HepG2 (cell line): Measurements from ENCODE around the gene FKBP9. TPM values are rescaled to one million over a fixed set of nuclear protein-coding genes. Genes with fewer than 3 reads are reported as not detected.
A peak's percentile ranks its signal among the peaks of the same experiment; 100 is the strongest.

ENCODE experiments used
- ATAC-seq: fragments of 200-7000 bp; cut with Tn5 transposase; 3 replicates; pipeline ENCODE4 v1.9.1; 2020; ENCODE audit warnings: mild to moderate bottlenecking, moderate library complexity
- BruUV-seq: library from RNA; stranded (reverse); fragments of 400-500 nt; replicated peaks from 2 replicates; lab custom pipeline; 2021; lab: Mats Ljungman, UMichigan
- CTCF ChIA-PET: fragments of 300-600 bp; formaldehyde crosslinking; extraction: SDS; loops from one replicate; lab custom pipeline; 2021; ENCODE audit warnings: low total read pairs, inconsistent platforms, low intra/inter-chr PET ratio; lab: Yijun Ruan, JAX
- POLR2A ChIA-PET: fragments of 350-600 bp; sonication (Branson Sonifier 250); formaldehyde crosslinking; loops from one replicate; lab custom pipeline; 2020; ENCODE audit warnings: antibody characterized with exemption, inconsistent platforms; lab: Yijun Ruan, JAX
- DNase-seq: peaks from one replicate; pipeline ENCODE4 v3.0.0-alpha.2; 2015; ENCODE audit warnings: low spot score
- FAIRE-seq: peaks from 3 replicates; lab custom pipeline; 2011; peaks lifted over from hg19 to GRCh38; lab: Jason Lieb, UNC
- H2AFZ ChIP-seq: one replicate; pipeline ENCODE4 v1.6.1; 2011; ENCODE audit warnings: low read length, inconsistent platforms
- H3K27ac ChIP-seq: fragments of 300-600 bp; 3 replicates; pipeline ENCODE4 v1.8.0; 2011; ENCODE audit warnings: mixed run types, mild to moderate bottlenecking, mixed read lengths, low read length, inconsistent platforms; ENCODE audit not compliant: insufficient read depth; ENCODE audit errors: extremely low read length
- H3K27me3 ChIP-seq, 2 experiments: fragments of 200-600 bp in 1 of 2; 2 replicates in 1 of 2; 3 replicates in 1 of 2; pipeline versions ENCODE4 v1.6.0 to v1.8.0; 2011; ENCODE audit warnings: low read length in 2 of 2, mild to moderate bottlenecking in 2 of 2, moderate library complexity in 2 of 2, inconsistent platforms in 1 of 2; ENCODE audit not compliant: insufficient read depth in 2 of 2, control insufficient read depth in 1 of 2
- H3K36me3 ChIP-seq, 2 experiments: fragments of 200-600 bp in 1 of 2; replicated peaks in 1 of 2; 2 replicates in 1 of 2; 3 replicates in 1 of 2; pipeline versions ENCODE4 v1.5.1 to v1.8.0; 2011; ENCODE audit warnings: low read length in 2 of 2, inconsistent platforms in 1 of 2; ENCODE audit not compliant: insufficient read depth in 2 of 2, control insufficient read depth in 1 of 2
- H3K4me1 ChIP-seq: 2 replicates; pipeline ENCODE4 v1.5.1; 2012; ENCODE audit warnings: low read length, inconsistent platforms; ENCODE audit not compliant: insufficient read depth
- H3K4me2 ChIP-seq: 2 replicates; pipeline ENCODE4 v1.6.0; 2011; ENCODE audit warnings: low read depth, low read length, inconsistent platforms
- H3K4me3 ChIP-seq, 3 experiments: fragments of 200-600 bp in 1 of 3; sonication (generic), shearing (Covaris generic) in 1 of 3; replicated peaks in 1 of 3; 2 replicates each; pipeline ENCODE4 v1.5.1; 2011 to 2016; ENCODE audit warnings: low read length in 3 of 3, inconsistent platforms in 2 of 3, low read depth in 2 of 3, mild to moderate bottlenecking in 2 of 3, control low read depth in 1 of 3, mixed read lengths in 1 of 3; ENCODE audit not compliant: insufficient read depth in 1 of 3
- H3K79me2 ChIP-seq: one replicate; pipeline ENCODE4 v1.6.1; 2011; ENCODE audit warnings: low read length, inconsistent platforms; ENCODE audit not compliant: insufficient read depth
- H3K9ac ChIP-seq: 2 replicates; pipeline ENCODE4 v1.6.0; 2011; ENCODE audit warnings: mild to moderate bottlenecking, low read depth, low read length, inconsistent platforms; ENCODE audit not compliant: insufficient read depth
- H3K9me3 ChIP-seq: 2 replicates; pipeline ENCODE4 v1.5.1; 2012; ENCODE audit warnings: mild to moderate bottlenecking, low read length
- H4K20me1 ChIP-seq: 2 replicates; pipeline ENCODE4 v1.6.0; 2011; ENCODE audit warnings: inconsistent platforms, mild to moderate bottlenecking, low read length, moderate library complexity; ENCODE audit not compliant: insufficient read depth
- ARID2 ChIP-seq: sonication (generic); formaldehyde crosslinking; IDR thresholded peaks from 2 replicates; pipeline ENCODE4 v1.8.1; 2022; ENCODE audit warnings: mild to moderate bottlenecking, missing genetic modification reagents, borderline replicate concordance
- EP300 ChIP-seq, 3 experiments: sonication (generic) in 1 of 3; formaldehyde crosslinking in 1 of 3; IDR thresholded peaks; 2 replicates each; pipeline versions ENCODE4 v1.5.1 to v1.6.1; 2011 to 2020; ENCODE audit warnings: low read depth in 2 of 3, low read length in 2 of 3, borderline replicate concordance in 1 of 3, improper control_type of control experiment in 1 of 3, mild to moderate bottlenecking in 1 of 3, missing genetic modification reagents in 1 of 3, moderate library complexity in 1 of 3
- FOXP4 ChIP-seq: sonication (generic); formaldehyde crosslinking; IDR thresholded peaks from 2 replicates; pipeline ENCODE4 v1.4.0; 2020; ENCODE audit warnings: missing genetic modification reagents
- GATAD2A ChIP-seq: IDR thresholded peaks from 2 replicates; pipeline ENCODE4 v1.6.1; 2016
- HDAC2 ChIP-seq: sonication (generic); formaldehyde crosslinking; IDR thresholded peaks from 2 replicates; pipeline ENCODE4 v1.4.0; 2020; ENCODE audit warnings: missing genetic modification reagents
- KDM5A ChIP-seq: fragments of 200-600 bp; sonication (generic); IDR thresholded peaks from 2 replicates; pipeline ENCODE4 v1.7.0; 2018; ENCODE audit warnings: antibody characterized with exemption, mild to moderate bottlenecking, low read length, borderline replicate concordance
- KLF16 ChIP-seq, 2 experiments: sonication (generic) in 1 of 2; formaldehyde crosslinking in 1 of 2; IDR thresholded peaks; 2 replicates each; pipeline versions ENCODE4 v1.6.1 to v1.8.0; 2016 to 2023; ENCODE audit warnings: missing genetic modification reagents in 2 of 2, missing compliant biosample characterization in 1 of 2
- NCOR1 ChIP-seq: fragments of 200-600 bp; sonication (generic); IDR thresholded peaks from 2 replicates; pipeline ENCODE4 v1.7.0; 2017; ENCODE audit warnings: antibody characterized with exemption, low read length, borderline replicate concordance
- SRF ChIP-seq: IDR thresholded peaks from 2 replicates; pipeline ENCODE4 v1.6.1; 2011; ENCODE audit warnings: mild to moderate bottlenecking, low read depth, low read length, moderate library complexity
- TERF1 ChIP-seq: sonication (generic); formaldehyde crosslinking; IDR thresholded peaks from 2 replicates; pipeline ENCODE4 v1.8.0; 2022; ENCODE audit warnings: mild to moderate bottlenecking, missing genetic modification reagents, moderate library complexity
- YY1 ChIP-seq: IDR thresholded peaks from 2 replicates; pipeline ENCODE4 v1.6.1; 2011; ENCODE audit warnings: low read length, low read depth, moderate library complexity, mild to moderate bottlenecking; ENCODE audit not compliant: insufficient read depth, insufficient replicate concordance
- ZBTB33 ChIP-seq: sonication (generic); formaldehyde crosslinking; IDR thresholded peaks from 2 replicates; pipeline ENCODE4 v1.4.0; 2020; ENCODE audit warnings: missing genetic modification reagents
- ZNF274 ChIP-seq: sonication (generic); formaldehyde crosslinking; IDR thresholded peaks from 2 replicates; pipeline ENCODE4 v1.5.1; 2020; ENCODE audit warnings: mild to moderate bottlenecking, missing genetic modification reagents
- ZNF331 ChIP-seq: sonication (generic); formaldehyde crosslinking; IDR thresholded peaks from 2 replicates; pipeline ENCODE4 v1.4.0; 2020; ENCODE audit warnings: missing genetic modification reagents
- ZNF775 ChIP-seq: sonication (generic); formaldehyde crosslinking; IDR thresholded peaks from 2 replicates; pipeline ENCODE4 v1.4.0; 2020; ENCODE audit warnings: missing genetic modification reagents, mild to moderate bottlenecking, moderate library complexity, borderline replicate concordance
- ZSCAN29 ChIP-seq: sonication (generic); formaldehyde crosslinking; conservative IDR thresholded peaks from 2 replicates; pipeline ENCODE4 v1.4.0; 2020; ENCODE audit warnings: mild to moderate bottlenecking, missing genetic modification reagents
- whole genome bisulfite sequencing: methylation state at CpG from one replicate; pipeline ENCODE4 v1.1.6; 2017; ENCODE audit warnings: low lambda C conversion rate; 5-methylcytosine and 5-hydroxymethylcytosine counted together
- in situ Hi-C: cut with HindIII; loops from 2 replicates; pipeline ENCODE4 v1.10.0; 2017; ENCODE audit warnings: low pct_unique_long_range_greater_than_20kb; ENCODE audit not compliant: extremely low pct_ligation_motif_present
- intact Hi-C: fragments of 100-400 bp; cut with micrococcal nuclease; formaldehyde crosslinking; loops from one replicate; pipeline ENCODE4 v1.10.0; 2022; ENCODE audit not compliant: unreplicated experiment
- polyA plus RNA-seq, 8 experiments: library from polyadenylated mRNA; depleted of rRNA in 3 of 8; stranded (reverse) in 7 of 8; unstranded in 1 of 8; fragments of >200 nt; fragmentation: Illumina TruSeq in 4 of 8; extraction: Trizol in 4 of 8; gene quantifications; 2 replicates each; pipeline versions ENCODE4 v1.2.1 to v1.2.3, GENCODE V29; 2011 to 2016; ENCODE audit warnings: low read depth in 4 of 8, missing spikeins in 1 of 8, mixed read lengths in 1 of 8; ENCODE audit not compliant: insufficient read depth in 1 of 8
- total RNA-seq, 5 experiments: library from RNA; depleted of rRNA; stranded (reverse); fragments of >200 nt; fragmentation: Illumina TruSeq; extraction: Trizol; gene quantifications; 2 replicates each; pipeline ENCODE4 v1.2.3, GENCODE V29; 2016; ENCODE audit warnings: low read depth in 1 of 5

Gene FKBP9
- total and polyA plus RNA-seq, 2 of the 13 experiments (the other 11 are each of a cell fraction or from before 2014, with no cell fraction given): 34.0 to 41.5 TPM

GRCh38 chr7:33043501-33044400 lies 86.5 kb downstream of the FKBP9 start (continued):
- TF ChIP-seq KLF16 (CRISPR knock-in tag; IDR thresholded peaks at IDR 0.05) (0 out of 4 replicates have a peak, but pooled peaks of 1 of the 2 experiments have one; percentile 2), ZSCAN29 (CRISPR knock-in tag) (no peak), ZBTB33 (CRISPR knock-in tag) (peak; percentile 69)

GRCh38 chr7:33044401-33044718 lies 87.1 kb downstream of the FKBP9 start:
- intact Hi-C loops: loop anchor here (10.0 kb wide), 1 partner anchor 150 kb away; the partner anchor contains the start of gene KBTBD2
- in situ Hi-C loops: no loop called here
- peak; percentile 94 for ATAC-seq
- Histone ChIP-seq H2AFZ (no peak overlapping the region), H3K9ac (peak overlapping the region; percentile 82), H3K27ac (peak overlapping the region; percentile 99), H3K79me2 (peaks cover 97% of the 10 kb centered on the region), H3K4me2 (peak overlapping the region; percentile 88), H3K27me3 (no peaks in the 10 kb centered on the region; a peak in 1 of 5 replicates), H3K4me1 (peaks cover 74% of the 10 kb centered on the region), H3K9me3 (no peaks in the 10 kb centered on the region), H3K4me3 (peak overlapping the region; percentile 46 to 63 (median 49); a peak in 5 of 6 replicates), H4K20me1 (no peaks in the 10 kb centered on the region), H3K36me3 (no peaks in the 10 kb centered on the region)
- peak; percentile 93 for DNase-seq
- no peak for FAIRE-seq
- WGBS: 0% methylated on average over 3 of the region's 3 CpGs
- no TSS peak for BruUV-seq
- CTCF ChIA-PET: no interaction called here
- POLR2A ChIA-PET: interaction anchor here (0.7 to 1.1 kb wide), 3 partner anchors 14 to 87 kb away, joined by 3 read pairs; partner anchors contain the start of genes FKBP9 and NT5C3A
- TF ChIP-seq ARID2 (CRISPR knock-in tag): peak; percentile 71; the same call in 1 of the 2 replicates
- 0 out of 2 replicates have a peak, but pooled peaks have one; percentile 56 for TF ChIP-seq HDAC2 (CRISPR knock-in tag)
- TF ChIP-seq GATAD2A (CRISPR knock-in tag): peak; percentile 53
- peak in 1 of 2 experiments; percentile 54; a peak in 3 of 4 replicates for TF ChIP-seq EP300 (IDR thresholded peaks at IDR 0.05; ENCODE audit: low read depth in 2 of 2, low read length in 2 of 2)
- no peak for TF ChIP-seq EP300 (CRISPR knock-in tag; IDR thresholded peaks at IDR 0.05; ENCODE audit: borderline replicate concordance)
- no peak for TF ChIP-seq TERF1 (CRISPR knock-in tag)
- TF ChIP-seq KDM5A: no peak
- TF ChIP-seq NCOR1: peak; percentile 75; the same call in 1 of the 2 replicates
- TF ChIP-seq FOXP4 (CRISPR knock-in tag): peak; percentile 79
- no peak for TF ChIP-seq SRF
- TF ChIP-seq ZNF775 (CRISPR knock-in tag): no peak
- no peak for TF ChIP-seq ZNF274 (CRISPR knock-in tag)
- TF ChIP-seq ZNF331 (CRISPR knock-in tag): peak; percentile 44; the same call in 1 of the 2 replicates
- TF ChIP-seq YY1: no peak
